ENCODE data around the gene OR5AU1.
"Not testable (repeated sequence)": the region's sequence is repeated elsewhere in the genome, so short reads cannot be mapped to it uniquely, and the experiment has no call there.

The OR5AU1 gene

DNA sequence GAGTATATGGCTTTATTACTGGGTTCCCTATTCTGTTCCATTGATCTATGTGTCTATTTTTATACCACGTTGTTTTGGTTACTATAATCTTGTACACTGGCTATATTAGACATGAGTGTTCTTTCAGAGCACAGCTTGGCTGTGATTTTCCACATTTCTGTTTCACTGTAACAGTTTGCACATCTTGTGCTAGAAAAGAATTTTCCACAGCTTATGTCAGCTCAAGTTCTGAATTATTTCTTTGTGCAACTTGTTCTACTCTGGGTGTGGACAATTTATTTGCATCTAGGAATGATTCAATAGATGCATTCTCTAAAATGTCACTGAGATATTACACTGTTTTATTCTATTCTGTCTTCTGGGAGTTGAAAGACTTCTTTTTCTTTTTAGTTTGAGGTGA lies 28.4 kb upstream of the OR5AU1 start:
- no peak for DNase-seq
- TF ChIP-seq, protein P1, sequence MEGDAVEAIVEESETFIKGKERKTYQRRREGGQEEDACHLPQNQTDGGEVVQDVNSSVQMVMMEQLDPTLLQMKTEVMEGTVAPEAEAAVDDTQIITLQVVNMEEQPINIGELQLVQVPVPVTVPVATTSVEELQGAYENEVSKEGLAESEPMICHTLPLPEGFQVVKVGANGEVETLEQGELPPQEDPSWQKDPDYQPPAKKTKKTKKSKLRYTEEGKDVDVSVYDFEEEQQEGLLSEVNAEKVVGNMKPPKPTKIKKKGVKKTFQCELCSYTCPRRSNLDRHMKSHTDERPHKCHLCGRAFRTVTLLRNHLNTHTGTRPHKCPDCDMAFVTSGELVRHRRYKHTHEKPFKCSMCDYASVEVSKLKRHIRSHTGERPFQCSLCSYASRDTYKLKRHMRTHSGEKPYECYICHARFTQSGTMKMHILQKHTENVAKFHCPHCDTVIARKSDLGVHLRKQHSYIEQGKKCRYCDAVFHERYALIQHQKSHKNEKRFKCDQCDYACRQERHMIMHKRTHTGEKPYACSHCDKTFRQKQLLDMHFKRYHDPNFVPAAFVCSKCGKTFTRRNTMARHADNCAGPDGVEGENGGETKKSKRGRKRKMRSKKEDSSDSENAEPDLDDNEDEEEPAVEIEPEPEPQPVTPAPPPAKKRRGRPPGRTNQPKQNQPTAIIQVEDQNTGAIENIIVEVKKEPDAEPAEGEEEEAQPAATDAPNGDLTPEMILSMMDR (IDR thresholded peaks at IDR 0.05; ENCODE audit: low read depth, low read length), result no peak
- H3K4me3 ChIP-seq (ENCODE audit: low read depth, low read length), result no peak overlapping the region
- peaks cover 6% of the 10 kb centered on the region for H3K27me3 ChIP-seq (ENCODE audit: insufficient read depth, low read depth, severe bottlenecking)
- no peak overlapping the region for H3K27ac ChIP-seq
- no peaks in the 10 kb centered on the region for H3K36me3 ChIP-seq
- H3K9me3 ChIP-seq (ENCODE audit: severe bottlenecking), result peaks cover 13% of the 10 kb centered on the region

- peaks cover 8% of the 10 kb centered on the region for H3K27me3 ChIP-seq (ENCODE audit: insufficient read depth, low read depth, severe bottlenecking)
Measured at GRCh38 chr14:21182166-21182565, 26.3 kb upstream of the OR5AU1 start.

DNA sequence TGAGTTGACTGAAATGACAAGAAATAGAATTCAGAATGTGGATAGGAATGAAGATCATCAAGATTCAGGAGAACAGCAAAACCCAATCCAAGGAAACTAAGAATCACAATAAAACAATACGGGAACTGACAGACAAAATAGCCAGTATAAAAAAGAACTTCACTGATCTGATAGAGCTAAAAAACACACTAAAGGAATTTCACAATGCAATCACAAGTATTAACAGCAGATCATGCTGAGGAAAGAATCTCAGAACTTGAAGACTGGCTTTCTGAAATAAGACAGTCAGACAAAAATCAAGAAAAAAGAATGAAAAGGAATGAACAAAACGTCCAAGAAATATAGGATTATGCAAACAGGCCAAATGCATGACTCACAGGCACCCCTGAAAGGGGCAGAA lies 15.3 kb upstream of the OR5AU1 start:
- peaks cover 67% of the 10 kb centered on the region for H3K27me3 ChIP-seq (ENCODE audit: insufficient read depth, low read depth, severe bottlenecking)
- no peak overlapping the region for H3K27ac ChIP-seq
- peaks cover 4% of the 10 kb centered on the region for H3K9me3 ChIP-seq (ENCODE audit: severe bottlenecking)
- no peaks in the 10 kb centered on the region for H3K36me3 ChIP-seq
- TF ChIP-seq, protein P1 (IDR thresholded peaks at IDR 0.05; ENCODE audit: low read depth, low read length), result no peak
- DNase-seq, result no peak
- no peak overlapping the region for H3K4me3 ChIP-seq (ENCODE audit: low read depth, low read length)

More at GRCh38 chr14:21182166-21182565, 26.3 kb upstream of the OR5AU1 start:
- Histone ChIP-seq H3K27ac (no peak overlapping the region), H3K4me3 (ENCODE audit: low read depth, low read length) (no peak overlapping the region), H3K36me3 (no peaks in the 10 kb centered on the region), H3K9me3 (ENCODE audit: severe bottlenecking) (peaks cover 12% of the 10 kb centered on the region)
- no peak for DNase-seq
- TF ChIP-seq, protein P1 (IDR thresholded peaks at IDR 0.05; ENCODE audit: low read depth, low read length), result no peak

DNA sequence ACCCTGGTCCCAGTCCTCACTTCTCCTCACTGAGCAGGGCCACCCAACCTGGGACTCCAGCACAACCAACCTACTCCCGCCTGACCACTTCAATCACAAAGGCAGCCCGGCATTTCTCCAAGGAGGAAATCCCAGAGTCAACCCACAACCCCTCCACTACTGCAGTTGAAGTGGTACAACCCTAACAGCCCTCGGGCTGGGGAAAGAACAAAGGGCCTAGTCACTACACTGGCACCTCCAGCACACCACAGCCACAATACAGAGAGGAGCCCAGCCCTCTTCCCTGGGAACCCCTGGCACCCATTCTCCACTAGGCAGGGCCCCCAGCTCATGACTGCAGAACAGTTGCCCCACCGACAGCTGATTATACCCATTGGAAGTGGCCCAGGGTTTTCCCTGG lies 13.7 kb upstream of the OR5AU1 start:
- Histone ChIP-seq H3K27ac (no peak overlapping the region), H3K27me3 (ENCODE audit: insufficient read depth, low read depth, severe bottlenecking) (peaks cover 59% of the 10 kb centered on the region), H3K36me3 (no peaks in the 10 kb centered on the region), H3K4me3 (ENCODE audit: low read depth, low read length) (no peak overlapping the region), H3K9me3 (ENCODE audit: severe bottlenecking) (peaks cover 2% of the 10 kb centered on the region)
- no peak for DNase-seq
- TF ChIP-seq, protein P1 (IDR thresholded peaks at IDR 0.05; ENCODE audit: low read depth, low read length), result no peak

DNA sequence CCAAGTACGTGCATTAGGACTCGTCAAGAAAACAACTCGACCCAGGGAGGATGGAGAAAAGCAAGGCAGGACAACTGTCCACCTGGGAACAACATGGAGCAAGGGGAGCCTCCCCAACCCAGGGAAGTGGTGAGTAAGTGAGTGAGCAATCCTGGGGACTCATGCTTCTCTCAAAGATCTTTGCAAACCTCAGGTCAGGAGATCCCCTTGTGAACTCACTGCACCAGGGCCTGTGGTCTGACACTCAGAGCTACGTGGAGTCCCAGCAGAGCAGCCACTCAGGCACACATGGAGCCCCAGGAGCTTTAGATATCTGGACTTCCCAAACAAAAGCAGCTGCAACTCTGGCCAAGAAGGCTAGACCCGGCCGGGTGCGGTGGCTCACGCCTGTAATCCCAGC lies 12.2 kb upstream of the OR5AU1 start:
- Histone ChIP-seq H3K36me3 (no peaks in the 10 kb centered on the region), H3K27ac (no peak overlapping the region), H3K27me3 (ENCODE audit: insufficient read depth, low read depth, severe bottlenecking) (peaks cover 52% of the 10 kb centered on the region), H3K4me3 (ENCODE audit: low read depth, low read length) (no peak overlapping the region), H3K9me3 (ENCODE audit: severe bottlenecking) (no peaks in the 10 kb centered on the region)
- no peak for DNase-seq
- TF ChIP-seq, protein P1 (IDR thresholded peaks at IDR 0.05; ENCODE audit: low read depth, low read length), result no peak

GRCh38 chr14:21165670-21166069 lies 9.8 kb upstream of the OR5AU1 start:
- DNase-seq; H3K36me3 ChIP-seq; H3K9me3 ChIP-seq (ENCODE audit: severe bottlenecking); H3K4me3 ChIP-seq (ENCODE audit: low read depth, low read length); H3K27ac ChIP-seq: not testable (repeated sequence)
- peaks cover 44% of the 10 kb centered on the region for H3K27me3 ChIP-seq (ENCODE audit: insufficient read depth, low read depth, severe bottlenecking)

- H3K27me3 ChIP-seq (ENCODE audit: insufficient read depth, low read depth, severe bottlenecking), result peaks cover 48% of the 10 kb centered on the region
- not testable (repeated sequence) for H3K4me3 ChIP-seq (ENCODE audit: low read depth, low read length); H3K36me3 ChIP-seq; DNase-seq; H3K27ac ChIP-seq; H3K9me3 ChIP-seq (ENCODE audit: severe bottlenecking)
Measured at GRCh38 chr14:21165002-21165605, 9.2 kb upstream of the OR5AU1 start.

Data from WERI-Rb-1 (cell line).